ENCODE measurements around the gene PACS1.

- TF ChIP-seq EZH2phosphoT487 (IDR thresholded peaks at IDR 0.05; ENCODE audit: low read length), result no peak
- TF ChIP-seq EZH2 (optimal IDR thresholded peaks at IDR 0.05; ENCODE audit: low read depth, low read length), result no peak
- TF ChIP-seq CTCF (IDR thresholded peaks at IDR 0.05; ENCODE audit: low read length), result no peak
Observed at GRCh38 chr11:66181632-66182315, 111.7 kb downstream of the PACS1 start.

Measured in MM.1S (cell line).